GM23338 (cell line): Measurements from ENCODE around the gene PUM1. TPM values are rescaled to one million over a fixed set of nuclear protein-coding genes. Genes with fewer than 3 reads are reported as not detected.

Source experiments
- ATAC-seq: fragments of 200-7000 bp; cut with Tn5 transposase; 3 replicates; pipeline ENCODE4 v1.9.1; 2020
- DNase-seq: peaks from one replicate; pipeline ENCODE4 v3.0.0-alpha.2; 2015; ENCODE audit warnings: low spot score
- H2AFZ ChIP-seq: fragments of 200-600 bp; sonication (generic); 2 replicates; pipeline ENCODE4 v1.8.0; 2016; ENCODE audit warnings: antibody characterized with exemption, mild to moderate bottlenecking, moderate library complexity
- H3F3A ChIP-seq: fragments of 200-600 bp; sonication (generic); replicated peaks from 2 replicates; pipeline ENCODE4 v1.8.0; 2017; ENCODE audit warnings: antibody characterized with exemption, mixed run types, low read depth
- H3K27ac ChIP-seq: fragments of 200-600 bp; sonication (generic); 2 replicates; pipeline ENCODE4 v1.6.1; 2016; ENCODE audit warnings: low read depth
- H3K27me3 ChIP-seq: fragments of 200-600 bp; sonication (generic); 2 replicates; pipeline ENCODE4 v1.8.0; 2016; ENCODE audit warnings: mild to moderate bottlenecking, mixed run types, moderate library complexity; ENCODE audit not compliant: insufficient read depth
- H3K36me3 ChIP-seq: fragments of 200-600 bp; sonication (generic); 2 replicates; pipeline ENCODE4 v1.8.0; 2016; ENCODE audit warnings: mild to moderate bottlenecking; ENCODE audit not compliant: insufficient read depth
- H3K4me1 ChIP-seq: fragments of 200-600 bp; sonication (generic); 2 replicates; pipeline ENCODE4 v1.8.0; 2016; ENCODE audit warnings: mild to moderate bottlenecking, moderate library complexity; ENCODE audit not compliant: insufficient read depth
- H3K4me2 ChIP-seq: fragments of 200-600 bp; sonication (generic); 2 replicates; pipeline ENCODE4 v1.7.1; 2017; ENCODE audit warnings: mixed run types
- H3K4me3 ChIP-seq: fragments of 200-600 bp; sonication (generic); 2 replicates; pipeline ENCODE4 v1.6.1; 2016; ENCODE audit warnings: mixed run types
- H3K79me2 ChIP-seq: fragments of 200-600 bp; sonication (generic); replicated peaks from 2 replicates; pipeline ENCODE4 v1.8.0; 2017; ENCODE audit warnings: mild to moderate bottlenecking; ENCODE audit not compliant: insufficient read depth
- H3K9me2 ChIP-seq: fragments of 200-600 bp; sonication (generic); 2 replicates; pipeline ENCODE4 v1.8.0; 2017; ENCODE audit not compliant: insufficient read depth
- H4K20me1 ChIP-seq: fragments of 200-600 bp; sonication (generic); replicated peaks from 2 replicates; pipeline ENCODE4 v1.8.0; 2017; ENCODE audit warnings: mild to moderate bottlenecking; ENCODE audit not compliant: insufficient read depth
- H3K27ac Mint-ChIP-seq: 2 replicates; pipeline ENCODE4 v1.8.0; 2020; ENCODE audit warnings: inconsistent platforms, mild to moderate bottlenecking, moderate library complexity, mixed read lengths
- H3K27me3 Mint-ChIP-seq: 3 replicates; pipeline ENCODE4 v1.8.0; 2022; ENCODE audit warnings: low read depth, mild to moderate bottlenecking, moderate library complexity, mixed read lengths, inconsistent platforms; ENCODE audit not compliant: insufficient read depth, poor library complexity
- H3K36me3 Mint-ChIP-seq: 3 replicates; pipeline ENCODE4 v1.8.0; 2021; ENCODE audit warnings: low read depth, mild to moderate bottlenecking, inconsistent platforms, moderate library complexity, mixed read lengths
- H3K4me1 Mint-ChIP-seq: 3 replicates; pipeline ENCODE4 v1.8.0; 2020; ENCODE audit warnings: mild to moderate bottlenecking, inconsistent platforms, mixed read lengths
- H3K4me3 Mint-ChIP-seq: 3 replicates; pipeline ENCODE4 v1.8.0; 2021; ENCODE audit warnings: moderate library complexity, mild to moderate bottlenecking, inconsistent platforms, mixed read lengths
- H3K9me3 Mint-ChIP-seq: 3 replicates; pipeline ENCODE4 v1.8.0; 2020; ENCODE audit warnings: moderate library complexity, mild to moderate bottlenecking, inconsistent platforms, mixed read lengths
- CREB1 ChIP-seq: fragments of 250-450 bp; sonication (Bioruptor Pico); IDR thresholded peaks from 2 replicates; pipeline ENCODE4 v1.5.0; 2020; ENCODE audit warnings: low read depth, mild to moderate bottlenecking, moderate library complexity
- EZH2 ChIP-seq: fragments of 200-600 bp; sonication (generic); IDR thresholded peaks from one replicate; pipeline ENCODE4 v1.8.0; 2017; ENCODE audit warnings: antibody characterized with exemption, mild to moderate bottlenecking, low read depth; ENCODE audit not compliant: unreplicated experiment
- EZH2phosphoT487 ChIP-seq: fragments of 200-600 bp; sonication (generic); IDR thresholded peaks from one replicate; pipeline ENCODE4 v1.8.1; 2018; ENCODE audit warnings: antibody characterized with exemption; ENCODE audit not compliant: unreplicated experiment
- JUNB ChIP-seq: IDR thresholded peaks from one replicate; pipeline ENCODE4 v1.6.1; 2016; ENCODE audit warnings: antibody characterized with exemption; ENCODE audit not compliant: unreplicated experiment
- NANOG ChIP-seq: IDR thresholded peaks from 2 replicates; pipeline ENCODE4 v1.6.1; 2016; ENCODE audit warnings: antibody characterized with exemption, borderline replicate concordance
- POLR2AphosphoS5 ChIP-seq: IDR thresholded peaks from 2 replicates; pipeline ENCODE4 v1.6.1; 2016; ENCODE audit warnings: antibody characterized with exemption, low read depth
- STAT1 ChIP-seq: IDR thresholded peaks from one replicate; pipeline ENCODE4 v1.6.1; 2016; ENCODE audit warnings: antibody characterized with exemption; ENCODE audit not compliant: unreplicated experiment
- ZNF114 ChIP-seq: fragments of 250-450 bp; sonication (Bioruptor Pico); IDR thresholded peaks from 2 replicates; pipeline ENCODE4 v1.5.0; 2020; ENCODE audit warnings: mild to moderate bottlenecking, moderate library complexity
- ZNF331 ChIP-seq: fragments of 250-450 bp; sonication (Bioruptor Pico); IDR thresholded peaks from 2 replicates; pipeline ENCODE4 v1.5.0; 2020; ENCODE audit warnings: low read depth, mild to moderate bottlenecking, moderate library complexity
- polyA plus RNA-seq: library from polyadenylated mRNA; unstranded; fragments of >200 nt; fragmentation: Nextera tagmentation; extraction: Ambion mirVana; gene quantifications from 2 replicates; pipeline ENCODE4 v1.2.1, GENCODE V29; 2016
- total RNA-seq: library from RNA; depleted of rRNA; stranded (reverse); fragments of >200 nt; shearing (Covaris generic); gene quantifications from 2 replicates; pipeline ENCODE4 v1.2.3, GENCODE V29; 2014
- TF ChIP-seq, protein P1 (sequence below): fragments of 250-450 bp; sonication (Bioruptor Pico); IDR thresholded peaks from 2 replicates; pipeline ENCODE4 v1.5.0; 2020; ENCODE audit warnings: mild to moderate bottlenecking, moderate library complexity
- TF ChIP-seq, protein P2 (sequence below), 2 experiments: fragments of 200-600 bp in 1 of 2; sonication (generic) in 1 of 2; conservative IDR thresholded peaks; 2 replicates each; pipeline versions ENCODE4 v1.5.1 to v1.6.1; 2016 to 2017; ENCODE audit warnings: antibody characterized with exemption in 2 of 2, low read depth in 2 of 2, mild to moderate bottlenecking in 2 of 2, moderate library complexity in 1 of 2
- TF ChIP-seq, protein P3 (sequence below): IDR thresholded peaks from one replicate; pipeline ENCODE4 v1.6.1; 2018; ENCODE audit warnings: antibody characterized with exemption; ENCODE audit not compliant: unreplicated experiment
- TF ChIP-seq, protein P4 (sequence below): IDR thresholded peaks from 2 replicates; pipeline ENCODE4 v1.6.1; 2016; ENCODE audit warnings: antibody characterized with exemption

PUM1 gene
- total and polyA plus RNA-seq, 2 experiments from 2014 or later = 44.4 to 117 TPM

DNA sequence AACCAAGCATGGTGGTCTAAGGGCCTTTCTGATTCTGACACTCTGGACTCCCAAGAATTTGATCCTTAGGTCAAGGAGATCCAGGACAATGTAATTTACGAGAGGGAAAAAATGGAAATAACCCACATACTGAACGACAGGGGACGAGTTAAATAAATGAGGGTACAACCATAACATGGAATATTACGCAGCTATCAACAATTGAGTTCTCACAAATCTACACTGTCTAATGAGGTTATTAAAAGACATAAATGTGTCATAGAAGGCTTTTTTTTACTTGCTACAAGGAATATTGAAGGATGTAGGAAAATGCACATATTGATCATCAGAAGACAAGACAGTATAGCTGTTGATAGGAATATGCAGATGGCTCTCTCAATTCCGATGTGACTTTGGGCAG lies 180.8 kb downstream of the PUM1 start:
- H4K20me1 ChIP-seq = no peaks in the 10 kb centered on the region; the same call in 1 of the 2 replicates
- peaks cover 22% of the 10 kb centered on the region for H3K4me1 ChIP-seq
- Mint-ChIP-seq H3K9me3 (no peaks in the 10 kb centered on the region), H3K36me3 (no peaks in the 10 kb centered on the region), H3K27me3 (peaks cover 12% of the 10 kb centered on the region), H3K27ac (no peak overlapping the region), H3K4me3 (no peak overlapping the region; the same call in 2 of the 3 replicates), H3K4me1 (peaks cover 58% of the 10 kb centered on the region)
- H3K36me3 ChIP-seq = no peaks in the 10 kb centered on the region
- no peaks in the 10 kb centered on the region for H3K27me3 ChIP-seq
- TF ChIP-seq POLR2AphosphoS5 = no peak
- TF ChIP-seq NANOG = no peak
- TF ChIP-seq STAT1 = no peak
- TF ChIP-seq, protein P1, sequence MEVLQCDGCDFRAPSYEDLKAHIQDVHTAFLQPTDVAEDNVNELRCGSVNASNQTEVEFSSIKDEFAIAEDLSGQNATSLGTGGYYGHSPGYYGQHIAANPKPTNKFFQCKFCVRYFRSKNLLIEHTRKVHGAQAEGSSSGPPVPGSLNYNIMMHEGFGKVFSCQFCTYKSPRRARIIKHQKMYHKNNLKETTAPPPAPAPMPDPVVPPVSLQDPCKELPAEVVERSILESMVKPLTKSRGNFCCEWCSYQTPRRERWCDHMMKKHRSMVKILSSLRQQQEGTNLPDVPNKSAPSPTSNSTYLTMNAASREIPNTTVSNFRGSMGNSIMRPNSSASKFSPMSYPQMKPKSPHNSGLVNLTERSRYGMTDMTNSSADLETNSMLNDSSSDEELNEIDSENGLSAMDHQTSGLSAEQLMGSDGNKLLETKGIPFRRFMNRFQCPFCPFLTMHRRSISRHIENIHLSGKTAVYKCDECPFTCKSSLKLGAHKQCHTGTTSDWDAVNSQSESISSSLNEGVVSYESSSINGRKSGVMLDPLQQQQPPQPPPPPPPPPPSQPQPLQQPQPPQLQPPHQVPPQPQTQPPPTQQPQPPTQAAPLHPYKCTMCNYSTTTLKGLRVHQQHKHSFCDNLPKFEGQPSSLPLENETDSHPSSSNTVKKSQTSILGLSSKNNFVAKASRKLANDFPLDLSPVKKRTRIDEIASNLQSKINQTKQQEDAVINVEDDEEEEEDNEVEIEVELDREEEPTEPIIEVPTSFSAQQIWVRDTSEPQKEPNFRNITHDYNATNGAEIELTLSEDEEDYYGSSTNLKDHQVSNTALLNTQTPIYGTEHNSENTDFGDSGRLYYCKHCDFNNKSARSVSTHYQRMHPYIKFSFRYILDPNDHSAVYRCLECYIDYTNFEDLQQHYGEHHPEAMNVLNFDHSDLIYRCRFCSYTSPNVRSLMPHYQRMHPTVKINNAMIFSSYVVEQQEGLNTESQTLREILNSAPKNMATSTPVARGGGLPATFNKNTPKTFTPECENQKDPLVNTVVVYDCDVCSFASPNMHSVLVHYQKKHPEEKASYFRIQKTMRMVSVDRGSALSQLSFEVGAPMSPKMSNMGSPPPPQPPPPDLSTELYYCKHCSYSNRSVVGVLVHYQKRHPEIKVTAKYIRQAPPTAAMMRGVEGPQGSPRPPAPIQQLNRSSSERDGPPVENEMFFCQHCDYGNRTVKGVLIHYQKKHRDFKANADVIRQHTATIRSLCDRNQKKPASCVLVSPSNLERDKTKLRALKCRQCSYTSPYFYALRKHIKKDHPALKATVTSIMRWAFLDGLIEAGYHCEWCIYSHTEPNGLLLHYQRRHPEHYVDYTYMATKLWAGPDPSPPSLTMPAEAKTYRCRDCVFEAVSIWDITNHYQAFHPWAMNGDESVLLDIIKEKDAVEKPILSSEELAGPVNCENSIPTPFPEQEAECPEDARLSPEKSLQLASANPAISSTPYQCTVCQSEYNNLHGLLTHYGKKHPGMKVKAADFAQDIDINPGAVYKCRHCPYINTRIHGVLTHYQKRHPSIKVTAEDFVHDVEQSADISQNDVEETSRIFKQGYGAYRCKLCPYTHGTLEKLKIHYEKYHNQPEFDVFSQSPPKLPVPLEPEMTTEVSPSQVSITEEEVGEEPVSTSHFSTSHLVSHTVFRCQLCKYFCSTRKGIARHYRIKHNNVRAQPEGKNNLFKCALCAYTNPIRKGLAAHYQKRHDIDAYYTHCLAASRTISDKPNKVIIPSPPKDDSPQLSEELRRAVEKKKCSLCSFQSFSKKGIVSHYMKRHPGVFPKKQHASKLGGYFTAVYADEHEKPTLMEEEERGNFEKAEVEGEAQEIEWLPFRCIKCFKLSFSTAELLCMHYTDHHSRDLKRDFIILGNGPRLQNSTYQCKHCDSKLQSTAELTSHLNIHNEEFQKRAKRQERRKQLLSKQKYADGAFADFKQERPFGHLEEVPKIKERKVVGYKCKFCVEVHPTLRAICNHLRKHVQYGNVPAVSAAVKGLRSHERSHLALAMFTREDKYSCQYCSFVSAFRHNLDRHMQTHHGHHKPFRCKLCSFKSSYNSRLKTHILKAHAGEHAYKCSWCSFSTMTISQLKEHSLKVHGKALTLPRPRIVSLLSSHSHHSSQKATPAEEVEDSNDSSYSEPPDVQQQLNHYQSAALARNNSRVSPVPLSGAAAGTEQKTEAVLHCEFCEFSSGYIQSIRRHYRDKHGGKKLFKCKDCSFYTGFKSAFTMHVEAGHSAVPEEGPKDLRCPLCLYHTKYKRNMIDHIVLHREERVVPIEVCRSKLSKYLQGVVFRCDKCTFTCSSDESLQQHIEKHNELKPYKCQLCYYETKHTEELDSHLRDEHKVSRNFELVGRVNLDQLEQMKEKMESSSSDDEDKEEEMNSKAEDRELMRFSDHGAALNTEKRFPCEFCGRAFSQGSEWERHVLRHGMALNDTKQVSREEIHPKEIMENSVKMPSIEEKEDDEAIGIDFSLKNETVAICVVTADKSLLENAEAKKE (CRISPR knock-in tag) = no peak
- TF ChIP-seq, protein P2, sequence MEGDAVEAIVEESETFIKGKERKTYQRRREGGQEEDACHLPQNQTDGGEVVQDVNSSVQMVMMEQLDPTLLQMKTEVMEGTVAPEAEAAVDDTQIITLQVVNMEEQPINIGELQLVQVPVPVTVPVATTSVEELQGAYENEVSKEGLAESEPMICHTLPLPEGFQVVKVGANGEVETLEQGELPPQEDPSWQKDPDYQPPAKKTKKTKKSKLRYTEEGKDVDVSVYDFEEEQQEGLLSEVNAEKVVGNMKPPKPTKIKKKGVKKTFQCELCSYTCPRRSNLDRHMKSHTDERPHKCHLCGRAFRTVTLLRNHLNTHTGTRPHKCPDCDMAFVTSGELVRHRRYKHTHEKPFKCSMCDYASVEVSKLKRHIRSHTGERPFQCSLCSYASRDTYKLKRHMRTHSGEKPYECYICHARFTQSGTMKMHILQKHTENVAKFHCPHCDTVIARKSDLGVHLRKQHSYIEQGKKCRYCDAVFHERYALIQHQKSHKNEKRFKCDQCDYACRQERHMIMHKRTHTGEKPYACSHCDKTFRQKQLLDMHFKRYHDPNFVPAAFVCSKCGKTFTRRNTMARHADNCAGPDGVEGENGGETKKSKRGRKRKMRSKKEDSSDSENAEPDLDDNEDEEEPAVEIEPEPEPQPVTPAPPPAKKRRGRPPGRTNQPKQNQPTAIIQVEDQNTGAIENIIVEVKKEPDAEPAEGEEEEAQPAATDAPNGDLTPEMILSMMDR (conservative IDR thresholded peaks at IDR 0.05; ENCODE audit: low read depth in 2 of 2) = no peak
- no peak for TF ChIP-seq EZH2
- TF ChIP-seq EZH2phosphoT487 = no peak
- no peak for TF ChIP-seq ZNF114 (CRISPR knock-in tag)
- TF ChIP-seq, protein P3, sequence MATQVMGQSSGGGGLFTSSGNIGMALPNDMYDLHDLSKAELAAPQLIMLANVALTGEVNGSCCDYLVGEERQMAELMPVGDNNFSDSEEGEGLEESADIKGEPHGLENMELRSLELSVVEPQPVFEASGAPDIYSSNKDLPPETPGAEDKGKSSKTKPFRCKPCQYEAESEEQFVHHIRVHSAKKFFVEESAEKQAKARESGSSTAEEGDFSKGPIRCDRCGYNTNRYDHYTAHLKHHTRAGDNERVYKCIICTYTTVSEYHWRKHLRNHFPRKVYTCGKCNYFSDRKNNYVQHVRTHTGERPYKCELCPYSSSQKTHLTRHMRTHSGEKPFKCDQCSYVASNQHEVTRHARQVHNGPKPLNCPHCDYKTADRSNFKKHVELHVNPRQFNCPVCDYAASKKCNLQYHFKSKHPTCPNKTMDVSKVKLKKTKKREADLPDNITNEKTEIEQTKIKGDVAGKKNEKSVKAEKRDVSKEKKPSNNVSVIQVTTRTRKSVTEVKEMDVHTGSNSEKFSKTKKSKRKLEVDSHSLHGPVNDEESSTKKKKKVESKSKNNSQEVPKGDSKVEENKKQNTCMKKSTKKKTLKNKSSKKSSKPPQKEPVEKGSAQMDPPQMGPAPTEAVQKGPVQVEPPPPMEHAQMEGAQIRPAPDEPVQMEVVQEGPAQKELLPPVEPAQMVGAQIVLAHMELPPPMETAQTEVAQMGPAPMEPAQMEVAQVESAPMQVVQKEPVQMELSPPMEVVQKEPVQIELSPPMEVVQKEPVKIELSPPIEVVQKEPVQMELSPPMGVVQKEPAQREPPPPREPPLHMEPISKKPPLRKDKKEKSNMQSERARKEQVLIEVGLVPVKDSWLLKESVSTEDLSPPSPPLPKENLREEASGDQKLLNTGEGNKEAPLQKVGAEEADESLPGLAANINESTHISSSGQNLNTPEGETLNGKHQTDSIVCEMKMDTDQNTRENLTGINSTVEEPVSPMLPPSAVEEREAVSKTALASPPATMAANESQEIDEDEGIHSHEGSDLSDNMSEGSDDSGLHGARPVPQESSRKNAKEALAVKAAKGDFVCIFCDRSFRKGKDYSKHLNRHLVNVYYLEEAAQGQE = no peak
- no peak for TF ChIP-seq ZNF331 (CRISPR knock-in tag)
- TF ChIP-seq, protein P4, sequence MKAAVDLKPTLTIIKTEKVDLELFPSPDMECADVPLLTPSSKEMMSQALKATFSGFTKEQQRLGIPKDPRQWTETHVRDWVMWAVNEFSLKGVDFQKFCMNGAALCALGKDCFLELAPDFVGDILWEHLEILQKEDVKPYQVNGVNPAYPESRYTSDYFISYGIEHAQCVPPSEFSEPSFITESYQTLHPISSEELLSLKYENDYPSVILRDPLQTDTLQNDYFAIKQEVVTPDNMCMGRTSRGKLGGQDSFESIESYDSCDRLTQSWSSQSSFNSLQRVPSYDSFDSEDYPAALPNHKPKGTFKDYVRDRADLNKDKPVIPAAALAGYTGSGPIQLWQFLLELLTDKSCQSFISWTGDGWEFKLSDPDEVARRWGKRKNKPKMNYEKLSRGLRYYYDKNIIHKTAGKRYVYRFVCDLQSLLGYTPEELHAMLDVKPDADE = no peak
- no peak for TF ChIP-seq JUNB
- no peak for TF ChIP-seq CREB1 (CRISPR knock-in tag)
- H2AFZ ChIP-seq = no peak overlapping the region
- DNase-seq (no peak), ATAC-seq (no peak)
- no peaks in the 10 kb centered on the region for H3F3A ChIP-seq
- H3K79me2 ChIP-seq = no peaks in the 10 kb centered on the region; the same call in 1 of the 2 replicates
- H3K4me3 ChIP-seq = no peak overlapping the region
- no peak overlapping the region for H3K27ac ChIP-seq
- no peaks in the 10 kb centered on the region for H3K9me2 ChIP-seq
- no peak overlapping the region for H3K4me2 ChIP-seq
